BLaER1 (cell line): ENCODE data around the gene AMPH.
"Not testable (repeated sequence)": the region's sequence is repeated elsewhere in the genome, so short reads cannot be mapped to it uniquely, and the experiment has no call there.

Source experiments
- H3K27ac ChIP-seq: shearing (Covaris generic); formaldehyde crosslinking; 2 replicates; pipeline ENCODE4 v1.8.1; 2022
- H3K27me3 ChIP-seq: shearing (Covaris generic); formaldehyde crosslinking; 2 replicates; pipeline ENCODE4 v1.8.1; 2022
- H3K36me3 ChIP-seq: shearing (Covaris generic); formaldehyde crosslinking; 2 replicates; pipeline ENCODE4 v1.8.1; 2022
- H3K4me1 ChIP-seq: shearing (Covaris generic); formaldehyde crosslinking; 2 replicates; pipeline ENCODE4 v1.8.1; 2022
- H3K4me2 ChIP-seq: shearing (Covaris generic); formaldehyde crosslinking; 2 replicates; pipeline ENCODE4 v1.8.1; 2022
- H3K4me3 ChIP-seq: shearing (Covaris generic); formaldehyde crosslinking; 2 replicates; pipeline ENCODE4 v1.8.1; 2022
- H3K9ac ChIP-seq: shearing (Covaris generic); formaldehyde crosslinking; 2 replicates; pipeline ENCODE4 v1.8.1; 2022
- H3K9me3 ChIP-seq: shearing (Covaris generic); formaldehyde crosslinking; 2 replicates; pipeline ENCODE4 v1.8.1; 2022
- H4K20me1 ChIP-seq: shearing (Covaris generic); formaldehyde crosslinking; 2 replicates; pipeline ENCODE4 v1.8.1; 2022
- Cebpa-rat ChIP-seq: shearing (Covaris generic); IDR thresholded peaks from 2 replicates; pipeline ENCODE4 v1.8.1; 2022

AMPH gene

GRCh38 chr7:38341172-38341705 lies 289.9 kb downstream of the AMPH start:
- H3K36me3 ChIP-seq, H4K20me1 ChIP-seq, H3K9ac ChIP-seq, H3K27me3 ChIP-seq, H3K4me3 ChIP-seq, H3K9me3 ChIP-seq, H3K4me2 ChIP-seq: not testable (repeated sequence)
- Histone ChIP-seq H3K27ac (peak overlapping the region; percentile 22; the same call in 1 of the 2 replicates), H3K4me1 (peaks cover 37% of the 10 kb centered on the region)

GRCh38 chr7:38339953-38340819 lies 291.0 kb downstream of the AMPH start:
- Histone ChIP-seq H3K27ac (no peak overlapping the region), H3K27me3 (no peaks in the 10 kb centered on the region), H3K4me1 (peaks cover 40% of the 10 kb centered on the region), H3K9ac (no peak overlapping the region), H4K20me1 (no peaks in the 10 kb centered on the region), H3K4me2 (peak overlapping the region; percentile 30; the same call in 1 of the 2 replicates), H3K4me3 (no peak overlapping the region), H3K9me3 (no peaks in the 10 kb centered on the region), H3K36me3 (no peaks in the 10 kb centered on the region)
- TF ChIP-seq Cebpa-rat = no peak

GRCh38 chr7:38336148-38336515 lies 295.0 kb downstream of the AMPH start:
- not testable (repeated sequence) for H4K20me1 ChIP-seq, H3K4me3 ChIP-seq, H3K9ac ChIP-seq, H3K36me3 ChIP-seq, H3K9me3 ChIP-seq, H3K27me3 ChIP-seq
- Histone ChIP-seq H3K4me2 (peak overlapping the region; percentile 57), H3K4me1 (peaks cover 37% of the 10 kb centered on the region), H3K27ac (peak overlapping the region; percentile 11; the same call in 1 of the 2 replicates)

GRCh38 chr7:38335492-38336147 lies 295.6 kb downstream of the AMPH start:
- Histone ChIP-seq H3K36me3 (no peaks in the 10 kb centered on the region), H4K20me1 (no peaks in the 10 kb centered on the region), H3K4me2 (peak overlapping the region; percentile 57), H3K4me3 (0 out of 2 replicates have a peak overlapping the region, but pooled peaks have one; percentile 4), H3K27me3 (no peaks in the 10 kb centered on the region), H3K9ac (no peak overlapping the region), H3K27ac (peak overlapping the region; percentile 11; the same call in 1 of the 2 replicates), H3K4me1 (peaks cover 36% of the 10 kb centered on the region), H3K9me3 (no peaks in the 10 kb centered on the region)
- TF ChIP-seq Cebpa-rat = no peak

- Histone ChIP-seq H4K20me1 (no peaks in the 10 kb centered on the region), H3K9ac (no peak overlapping the region), H3K9me3 (no peaks in the 10 kb centered on the region), H3K27ac (0 out of 2 replicates have a peak overlapping the region, but pooled peaks have one; percentile 2), H3K27me3 (no peaks in the 10 kb centered on the region), H3K4me2 (peak overlapping the region; percentile 57), H3K4me1 (peaks cover 31% of the 10 kb centered on the region), H3K4me3 (0 out of 2 replicates have a peak overlapping the region, but pooled peaks have one; percentile 4), H3K36me3 (no peaks in the 10 kb centered on the region)
- TF ChIP-seq Cebpa-rat = no peak
Observed at GRCh38 chr7:38335128-38335491, 296.1 kb downstream of the AMPH start.

- Histone ChIP-seq H3K4me2 (peak overlapping the region; percentile 57; the same call in 1 of the 2 replicates), H3K4me1 (peaks cover 29% of the 10 kb centered on the region), H3K9me3 (no peaks in the 10 kb centered on the region), H3K36me3 (no peaks in the 10 kb centered on the region), H3K27ac (no peak overlapping the region), H3K9ac (no peak overlapping the region), H3K27me3 (no peaks in the 10 kb centered on the region), H4K20me1 (no peaks in the 10 kb centered on the region), H3K4me3 (no peak overlapping the region)
- no peak for TF ChIP-seq Cebpa-rat
Observed at GRCh38 chr7:38334163-38334562, 297.0 kb downstream of the AMPH start.
